Measurements from ENCODE around the gene INPP4A.

Gene INPP4A

GRCh38 chr2:98564541-98565132, 120.0 kb downstream of the INPP4A start:
- DNase-seq (ENCODE audit: low read depth), result no peak

- no peak for DNase-seq (ENCODE audit: low read depth)
These were observed 120.7 kb downstream of the INPP4A start for GRCh38 chr2:98565286-98565860.

- no peak for DNase-seq (ENCODE audit: low read depth)
These were observed 121.3 kb downstream of the INPP4A start for GRCh38 chr2:98565941-98566340.

- no peak for DNase-seq (ENCODE audit: low read depth)
These were observed 123.7 kb downstream of the INPP4A start for GRCh38 chr2:98568161-98568956.

- DNase-seq (ENCODE audit: low read depth), result peak; percentile 42
These were observed 124.6 kb downstream of the INPP4A start for GRCh38 chr2:98569197-98569793.

GRCh38 chr2:98569915-98570314, 125.3 kb downstream of the INPP4A start:
- no peak for DNase-seq (ENCODE audit: low read depth)

- no peak for DNase-seq (ENCODE audit: low read depth)
These were observed 125.7 kb downstream of the INPP4A start for GRCh38 chr2:98570356-98570755.

GRCh38 chr2:98571121-98571701, 126.6 kb downstream of the INPP4A start:
- DNase-seq (ENCODE audit: low read depth), result no peak

- DNase-seq (ENCODE audit: low read depth), result no peak
These were observed 127.1 kb downstream of the INPP4A start for GRCh38 chr2:98571796-98572195.

GRCh38 chr2:98572211-98572610, 127.6 kb downstream of the INPP4A start:
- no peak for DNase-seq (ENCODE audit: low read depth)

- no peak for DNase-seq (ENCODE audit: low read depth)
These were observed 128.0 kb downstream of the INPP4A start for GRCh38 chr2:98572676-98573075.

GRCh38 chr2:98573426-98573825, 128.8 kb downstream of the INPP4A start:
- no peak for DNase-seq (ENCODE audit: low read depth)

- no peak for DNase-seq (ENCODE audit: low read depth)
These were observed 132.1 kb downstream of the INPP4A start for GRCh38 chr2:98576666-98577312.

- no peak for DNase-seq (ENCODE audit: low read depth)
These were observed 132.7 kb downstream of the INPP4A start for GRCh38 chr2:98577313-98577712.

GRCh38 chr2:98578231-98578630, 133.6 kb downstream of the INPP4A start:
- no peak for DNase-seq (ENCODE audit: low read depth)

- no peak for DNase-seq (ENCODE audit: low read depth)
These were observed 135.3 kb downstream of the INPP4A start for GRCh38 chr2:98579926-98580325.

GRCh38 chr2:98580656-98581284, 136.1 kb downstream of the INPP4A start:
- no peak for DNase-seq (ENCODE audit: low read depth)

- no peak for DNase-seq (ENCODE audit: low read depth)
These were observed 137.9 kb downstream of the INPP4A start for GRCh38 chr2:98582523-98582922.

- no peak for DNase-seq (ENCODE audit: low read depth)
These were observed 138.6 kb downstream of the INPP4A start for GRCh38 chr2:98583276-98583675.

GRCh38 chr2:98583816-98584618, 139.4 kb downstream of the INPP4A start:
- DNase-seq (ENCODE audit: low read depth), result no peak

GRCh38 chr2:98585386-98585785, 140.7 kb downstream of the INPP4A start:
- DNase-seq (ENCODE audit: low read depth), result no peak
